ENCODE data around the gene NOX3. TPM values are rescaled to one million over a fixed set of nuclear protein-coding genes. Genes with fewer than 3 reads are reported as not detected.

The NOX3 gene
- total and polyA plus RNA-seq, 2 experiments from 2014 or later = not detected

- TF ChIP-seq ZNF462 (CRISPR knock-in tag; IDR thresholded peaks at IDR 0.05) (no peak), JUNB (IDR thresholded peaks at IDR 0.05; ENCODE audit: unreplicated experiment) (no peak), ZNF331 (CRISPR knock-in tag; IDR thresholded peaks at IDR 0.05; ENCODE audit: low read depth) (no peak), ZNF114 (CRISPR knock-in tag; IDR thresholded peaks at IDR 0.05) (no peak), ETS1 (IDR thresholded peaks at IDR 0.05) (no peak), STAT1 (IDR thresholded peaks at IDR 0.05; ENCODE audit: unreplicated experiment) (no peak), EZH2phosphoT487 (IDR thresholded peaks at IDR 0.05; ENCODE audit: unreplicated experiment) (no peak)
Observed at GRCh38 chr6:155486721-155487294, 31.2 kb upstream of the NOX3 start (continued).

GRCh38 chr6:155485756-155486155, 30.1 kb upstream of the NOX3 start:
- Mint-ChIP-seq H3K4me1 (no peaks in the 10 kb centered on the region), H3K36me3 (ENCODE audit: low read depth) (no peaks in the 10 kb centered on the region), H3K4me3 (no peak overlapping the region), H3K27ac (no peak overlapping the region), H3K27me3 (ENCODE audit: insufficient read depth, low read depth, poor library complexity) (no peaks in the 10 kb centered on the region), H3K9me3 (no peaks in the 10 kb centered on the region)
- no peak for DNase-seq (ENCODE audit: low spot score)
- Histone ChIP-seq H3K4me2 (no peak overlapping the region), H3F3A (replicated peaks; ENCODE audit: low read depth) (no peaks in the 10 kb centered on the region), H3K4me3 (no peak overlapping the region), H3K36me3 (ENCODE audit: insufficient read depth) (no peaks in the 10 kb centered on the region), H2AFZ (no peak overlapping the region), H3K27ac (ENCODE audit: low read depth) (no peak overlapping the region), H4K20me1 (replicated peaks; ENCODE audit: insufficient read depth) (no peaks in the 10 kb centered on the region), H3K9me2 (ENCODE audit: insufficient read depth) (no peaks in the 10 kb centered on the region), H3K79me2 (replicated peaks; ENCODE audit: insufficient read depth) (no peaks in the 10 kb centered on the region), H3K4me1 (ENCODE audit: insufficient read depth) (no peaks in the 10 kb centered on the region), H3K27me3 (ENCODE audit: insufficient read depth) (no peaks in the 10 kb centered on the region)
- ATAC-seq = no peak
- TF ChIP-seq ZNF462 (CRISPR knock-in tag; IDR thresholded peaks at IDR 0.05) = no peak
- TF ChIP-seq EZH2phosphoT487 (IDR thresholded peaks at IDR 0.05; ENCODE audit: unreplicated experiment) = no peak
- no peak for TF ChIP-seq EZH2 (IDR thresholded peaks at IDR 0.05; ENCODE audit: low read depth, unreplicated experiment)
- no peak for TF ChIP-seq POLR2AphosphoS5 (IDR thresholded peaks at IDR 0.05; ENCODE audit: low read depth)
